Activated naive CD4-positive, alpha-beta T cell treated with anti-CD3 and anti-CD28 coated beads, Interleukin-2, amount 50 U/mL, for 16 hours (primary cell): ENCODE results near the gene CSAG3.
"Not testable (repeated sequence)": the region's sequence is repeated elsewhere in the genome, so short reads cannot be mapped to it uniquely, and the experiment has no call there.

Experiments used
- DNase-seq: peaks from one replicate; pipeline ENCODE4 v3.0.0-alpha.2; 2020

The CSAG3 gene

DNA sequence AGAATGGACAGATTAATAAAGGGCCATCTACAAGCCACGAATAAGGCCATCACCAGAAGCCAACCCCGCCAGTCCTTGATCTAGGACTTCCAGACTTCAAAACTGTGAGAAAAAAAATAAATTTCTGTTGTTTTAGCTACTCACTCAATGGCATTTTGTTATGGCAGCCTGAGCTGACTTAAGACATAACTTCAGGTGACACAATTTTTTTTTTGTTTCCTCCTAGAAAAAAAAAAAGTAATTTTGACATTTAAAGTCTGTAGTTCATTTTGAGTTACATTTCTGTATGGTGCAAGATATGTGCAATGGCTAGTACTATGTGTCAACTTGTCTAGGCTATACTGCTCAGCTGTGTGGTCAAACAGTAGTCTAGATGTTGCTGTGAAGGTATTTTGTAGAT, at the start of gene CSAG3:
Gene CSAG3, plus strand, starts transcription at position 301 of the 400 bp plus-strand sequence.
- DNase-seq = not testable (repeated sequence)

- not testable (repeated sequence) for DNase-seq
Measured at GRCh38 chrX:152713195-152713594, 45.8 kb upstream of the CSAG3 start.

DNA sequence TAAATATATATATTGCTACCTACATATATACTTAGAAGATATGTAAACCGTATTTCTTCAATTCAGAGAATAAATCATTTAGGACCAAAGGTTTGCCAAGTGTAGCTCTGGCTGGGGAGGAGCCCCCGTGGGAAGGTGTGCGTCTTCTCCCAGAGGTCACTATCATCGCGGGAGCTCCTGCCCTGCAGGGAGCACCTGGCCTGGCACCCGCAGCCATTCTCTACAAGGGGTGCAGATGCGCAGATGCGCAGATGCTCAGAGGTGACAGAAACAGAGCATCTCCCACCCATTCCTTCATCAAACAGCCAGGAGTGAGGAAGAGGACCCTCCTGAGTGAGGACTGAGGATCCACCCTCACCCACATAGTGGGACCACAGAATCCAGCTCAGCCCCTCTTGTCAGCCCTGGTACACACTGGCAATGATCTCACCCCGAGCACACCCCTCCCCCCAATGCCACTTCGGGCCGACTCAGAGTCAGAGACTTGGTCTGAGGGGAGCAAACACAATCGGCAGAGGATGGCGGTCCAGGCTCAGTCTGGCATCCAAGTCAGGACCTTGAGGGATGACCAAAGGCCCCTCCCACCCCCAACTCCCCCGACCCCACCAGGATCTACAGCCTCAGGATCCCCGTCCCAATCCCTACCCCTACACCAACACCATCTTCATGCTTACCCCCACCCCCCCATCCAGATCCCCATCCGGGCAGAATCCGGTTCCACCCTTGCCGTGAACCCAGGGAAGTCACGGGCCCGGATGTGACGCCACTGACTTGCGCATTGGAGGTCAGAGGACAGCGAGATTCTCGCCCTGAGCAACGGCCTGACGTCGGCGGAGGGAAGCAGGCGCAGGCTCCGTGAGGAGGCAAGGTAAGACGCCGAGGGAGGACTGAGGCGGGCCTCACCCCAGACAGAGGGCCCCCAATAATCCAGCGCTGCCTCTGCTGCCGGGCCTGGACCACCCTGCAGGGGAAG, 44.9 kb upstream of the CSAG3 start, which contains the start of gene MAGEA2B:
Gene MAGEA2B, plus strand, starts transcription at position 814 of the 973 bp plus-strand sequence. CDS start 2,479 bp downstream, outside the sequence.
- DNase-seq = not testable (repeated sequence)

GRCh38 chrX:152725409-152725808, 33.6 kb upstream of the CSAG3 start:
- DNase-seq = no peak

- no peak for DNase-seq
Measured at GRCh38 chrX:152733261-152733975, 25.6 kb upstream of the CSAG3 start, which contains the start of the genes CSAG1 and MAGEA12. Gene CSAG1, minus strand, starts transcription at chrX:152733721. Its CDS starts 1,261 bp downstream, at chrX:152732460. Gene MAGEA12, plus strand, starts transcription at chrX:152733757. Its CDS starts 2,405 bp downstream, at chrX:152736162.

- not testable (repeated sequence) for DNase-seq
Measured at GRCh38 chrX:152734143-152734858, 24.7 kb upstream of the CSAG3 start.

GRCh38 chrX:152735101-152735500, 23.9 kb upstream of the CSAG3 start:
- no peak for DNase-seq

GRCh38 chrX:152735860-152736511, 23.0 kb upstream of the CSAG3 start:
- no peak for DNase-seq

- not testable (repeated sequence) for DNase-seq
Measured at GRCh38 chrX:152736528-152736927, 22.5 kb upstream of the CSAG3 start.

DNA sequence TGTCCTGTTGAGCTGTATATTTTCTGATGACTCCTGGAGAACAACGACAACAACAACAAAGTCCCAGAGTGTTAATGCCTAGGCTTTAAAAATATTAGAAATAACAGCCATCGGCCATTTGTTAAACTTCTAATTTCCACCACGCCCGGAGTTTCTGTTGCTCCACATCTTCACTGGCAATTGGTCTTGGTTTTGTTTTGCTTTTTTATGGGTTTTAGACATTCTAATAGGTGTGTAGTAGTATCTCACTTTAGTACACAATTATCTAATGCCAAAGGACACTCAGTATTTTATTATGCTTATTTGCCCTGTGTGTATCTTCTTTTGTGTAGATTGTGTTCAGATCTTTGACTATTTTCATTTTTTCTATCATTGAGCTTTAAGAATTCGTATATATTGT, 20.5 kb upstream of the CSAG3 start:
- no peak for DNase-seq

- DNase-seq = not testable (repeated sequence)
Measured at GRCh38 chrX:152753686-152754650, 5.0 kb upstream of the CSAG3 start, which contains the start of gene MAGEA2. Gene MAGEA2, minus strand, starts transcription at chrX:152753842. Its CDS starts 2,479 bp downstream, at chrX:152751363.

- not testable (repeated sequence) for DNase-seq
Measured at GRCh38 chrX:152754871-152755270, 4.1 kb upstream of the CSAG3 start.

GRCh38 chrX:152759544-152759943, 526 bp downstream of the CSAG3 start:
- DNase-seq = not testable (repeated sequence)

DNA sequence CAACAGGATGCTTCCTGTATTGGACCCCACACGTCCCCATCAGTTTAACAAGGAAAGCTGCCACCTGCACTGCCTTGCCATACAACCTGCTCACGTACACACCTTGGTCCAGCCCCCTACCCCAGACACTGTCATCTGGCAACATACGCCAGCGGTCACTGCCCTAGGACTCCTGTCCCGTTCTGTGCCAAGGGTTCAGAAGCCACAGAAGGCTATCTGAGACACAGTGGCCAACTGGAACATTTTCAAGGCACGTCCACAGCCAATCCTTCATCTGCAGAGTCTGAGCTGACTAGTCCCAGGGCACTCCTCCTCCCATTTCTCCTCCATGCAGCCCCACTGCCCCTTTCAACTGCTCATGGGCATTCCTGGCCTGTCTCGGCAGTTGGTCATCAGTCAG, 2.6 kb downstream of the CSAG3 start:
- not testable (repeated sequence) for DNase-seq

- DNase-seq = not testable (repeated sequence)
Measured at GRCh38 chrX:152766562-152766961, 7.5 kb downstream of the CSAG3 start.

DNA sequence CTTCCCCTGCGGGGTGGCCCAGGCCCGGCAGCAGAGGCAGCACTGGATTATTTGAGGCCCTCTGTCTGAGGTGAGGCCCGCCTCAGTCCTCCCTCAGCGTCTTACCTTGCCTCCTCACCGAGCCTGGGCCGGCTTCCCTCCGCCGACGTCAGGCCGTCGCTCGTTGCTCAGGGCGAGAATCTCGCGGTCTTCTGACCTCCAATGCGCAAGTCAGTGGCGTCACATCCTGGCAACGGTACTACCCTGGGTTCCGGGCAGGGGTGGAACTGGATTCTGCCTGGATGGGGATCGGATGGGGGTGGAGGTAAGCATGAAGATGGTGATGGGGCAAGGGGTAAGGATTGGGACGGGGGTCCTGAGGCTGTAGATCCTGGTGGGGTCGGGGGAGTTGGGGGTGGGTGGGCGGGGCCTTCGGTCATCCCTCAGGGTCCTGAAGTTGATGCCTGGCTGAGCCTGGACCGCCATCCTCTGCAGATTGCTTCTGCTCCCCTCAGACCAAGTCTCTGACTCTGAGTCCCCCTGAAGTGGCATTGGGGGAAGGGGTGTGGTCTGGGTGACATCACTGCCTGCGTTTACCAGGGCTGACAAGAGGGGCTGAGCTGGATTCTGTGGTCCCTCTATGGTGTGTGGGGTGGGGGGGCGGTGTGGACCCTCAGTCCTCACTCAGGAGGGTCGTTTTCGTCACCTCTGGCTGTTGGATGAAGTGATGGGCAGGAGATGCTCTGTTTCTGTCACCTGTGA, 10.7 kb downstream of the CSAG3 start, which contains the start of gene MAGEA6:
Gene MAGEA6, minus strand, starts transcription at position 141 of the 741 bp plus-strand sequence. CDS start 2,039 bp downstream, outside the sequence.
- not testable (repeated sequence) for DNase-seq

DNA sequence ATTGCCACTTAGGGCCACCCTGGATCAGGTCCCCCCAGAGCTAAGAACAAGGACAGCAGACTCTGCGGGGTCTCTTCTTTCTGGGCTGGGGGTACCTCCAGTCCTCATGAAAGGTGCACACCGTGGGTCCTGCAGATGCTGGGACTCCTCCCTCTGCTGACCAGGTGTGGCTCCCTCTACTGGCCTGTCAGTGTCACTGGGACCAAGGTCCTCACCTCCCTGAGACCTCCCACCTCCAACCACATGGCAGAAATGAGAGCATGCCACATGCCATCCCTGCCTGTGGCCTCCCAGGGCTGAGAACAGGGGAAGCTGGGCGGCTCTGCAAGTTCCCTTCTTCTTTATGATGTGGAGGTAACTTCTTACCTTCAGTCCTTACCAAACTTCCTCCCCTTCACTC, 28.0 kb downstream of the CSAG3 start:
- not testable (repeated sequence) for DNase-seq

DNA sequence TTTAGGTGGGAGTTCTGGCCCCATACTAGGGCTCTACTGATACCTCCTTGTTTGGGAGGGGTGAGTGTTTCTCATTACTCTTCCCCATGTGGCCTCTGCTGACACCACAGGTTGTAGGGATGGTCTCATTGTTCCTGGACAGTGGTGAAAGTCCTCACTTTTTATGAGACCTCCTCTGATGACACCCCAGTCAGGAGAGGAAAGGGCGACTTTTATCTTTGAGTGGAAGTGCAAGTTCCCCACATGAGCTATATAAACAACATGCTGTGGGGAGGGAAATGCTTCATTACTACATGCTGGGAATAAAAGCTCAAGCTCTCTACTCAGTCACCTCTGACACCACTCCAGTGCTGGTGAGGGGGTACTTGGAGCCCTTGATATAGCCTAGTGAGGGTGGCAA, 39.9 kb downstream of the CSAG3 start:
- DNase-seq = no peak

- no peak for DNase-seq
Measured at GRCh38 chrX:152806035-152806434, 47.0 kb downstream of the CSAG3 start.
